ENCODE measurements around the gene SLC7A1.

The SLC7A1 gene

DNA sequence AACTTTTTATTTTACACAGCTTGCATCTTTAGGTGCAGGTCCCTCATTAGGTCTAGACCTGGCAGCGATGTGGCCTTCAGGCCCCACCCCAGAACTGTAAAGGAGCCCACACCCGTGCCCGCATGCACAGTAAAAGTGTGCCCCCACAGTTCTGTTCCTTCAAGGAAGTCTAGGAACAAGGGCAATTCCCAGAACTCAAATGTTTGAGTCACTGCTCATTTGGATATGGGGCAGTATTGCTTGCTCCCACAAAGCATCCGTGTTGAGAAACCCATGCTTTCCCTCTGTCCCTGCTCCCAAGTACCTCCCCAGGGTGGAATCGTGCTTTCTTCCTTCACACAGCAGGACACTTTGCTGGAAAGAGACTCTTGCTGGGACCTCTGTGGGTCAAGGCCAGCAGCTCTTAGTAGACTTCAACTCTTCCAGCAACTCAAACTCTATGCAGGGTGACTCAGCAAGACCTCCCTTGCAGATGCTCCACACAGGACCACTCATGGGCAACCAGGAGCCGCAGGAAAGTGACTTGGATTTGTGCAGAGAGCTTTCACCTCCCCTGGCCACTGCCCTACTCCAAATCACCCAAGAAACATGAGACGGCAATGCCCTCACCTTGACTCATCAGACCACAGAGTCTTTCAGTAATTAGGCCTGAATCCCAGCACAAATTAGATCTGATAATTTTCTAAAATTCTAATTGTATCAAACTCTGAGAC lies 12.3 kb downstream of the SLC7A1 start:
- Histone ChIP-seq H3K27me3 (ENCODE audit: insufficient read depth, low read length) (no peaks in the 10 kb centered on the region), H3K4me3 (ENCODE audit: low read depth, low read length) (no peak overlapping the region), H3K36me3 (ENCODE audit: insufficient read depth, low read length) (peaks cover 3% of the 10 kb centered on the region; the same call in 1 of the 2 replicates), H3K4me1 (ENCODE audit: control insufficient read depth, insufficient read depth, low read length, unreplicated experiment) (peaks cover 37% of the 10 kb centered on the region), H2AFZ (ENCODE audit: low read length, unreplicated experiment) (no peak overlapping the region), H3K27ac (ENCODE audit: low read depth, low read length) (peak overlapping the region; percentile 58), H3K79me2 (ENCODE audit: control insufficient read depth, insufficient read depth, low read length, unreplicated experiment) (peaks cover 98% of the 10 kb centered on the region)

GRCh38 chr13:29582171-29582570 lies 13.3 kb downstream of the SLC7A1 start:
- Histone ChIP-seq H3K4me1 (ENCODE audit: control insufficient read depth, insufficient read depth, low read length, unreplicated experiment) (peaks cover 29% of the 10 kb centered on the region), H3K27me3 (ENCODE audit: insufficient read depth, low read length) (no peaks in the 10 kb centered on the region), H3K79me2 (ENCODE audit: control insufficient read depth, insufficient read depth, low read length, unreplicated experiment) (peaks cover 98% of the 10 kb centered on the region), H2AFZ (ENCODE audit: low read length, unreplicated experiment) (no peak overlapping the region), H3K36me3 (ENCODE audit: insufficient read depth, low read length) (no peaks in the 10 kb centered on the region), H3K27ac (ENCODE audit: low read depth, low read length) (no peak overlapping the region), H3K4me3 (ENCODE audit: low read depth, low read length) (no peak overlapping the region)

DNA sequence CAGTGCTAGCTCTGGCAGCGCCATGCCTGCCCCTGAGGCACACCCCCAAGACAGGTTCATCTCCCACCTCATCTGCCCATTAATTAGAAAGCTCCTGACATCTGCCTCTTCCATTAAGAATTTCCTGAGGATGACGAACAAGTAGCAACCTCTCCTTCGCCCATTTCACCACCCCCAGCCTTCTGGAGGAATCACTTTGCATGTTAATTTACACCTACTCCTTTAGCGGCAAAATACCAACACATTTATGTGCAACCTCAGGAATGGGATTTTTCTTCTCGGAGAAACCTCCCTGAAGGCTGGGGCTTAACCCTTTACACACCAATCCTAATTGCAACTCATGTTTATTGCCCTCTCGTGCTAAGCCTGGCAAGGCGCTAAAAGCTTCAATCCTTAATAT lies 13.8 kb downstream of the SLC7A1 start:
- no peaks in the 10 kb centered on the region for H3K27me3 ChIP-seq (ENCODE audit: insufficient read depth, low read length)
- peaks cover 98% of the 10 kb centered on the region for H3K79me2 ChIP-seq (ENCODE audit: control insufficient read depth, insufficient read depth, low read length, unreplicated experiment)
- no peaks in the 10 kb centered on the region for H3K36me3 ChIP-seq (ENCODE audit: insufficient read depth, low read length)
- no peak overlapping the region for H2AFZ ChIP-seq (ENCODE audit: low read length, unreplicated experiment)
- H3K4me3 ChIP-seq (ENCODE audit: low read depth, low read length), result no peak overlapping the region
- H3K27ac ChIP-seq (ENCODE audit: low read depth, low read length), result no peak overlapping the region
- H3K4me1 ChIP-seq (ENCODE audit: control insufficient read depth, insufficient read depth, low read length, unreplicated experiment), result peaks cover 31% of the 10 kb centered on the region

- no peaks in the 10 kb centered on the region for H3K36me3 ChIP-seq (ENCODE audit: insufficient read depth, low read length)
- H2AFZ ChIP-seq (ENCODE audit: low read length, unreplicated experiment), result no peak overlapping the region
- H3K79me2 ChIP-seq (ENCODE audit: control insufficient read depth, insufficient read depth, low read length, unreplicated experiment), result peaks cover 96% of the 10 kb centered on the region
- no peak overlapping the region for H3K27ac ChIP-seq (ENCODE audit: low read depth, low read length)
- H3K27me3 ChIP-seq (ENCODE audit: insufficient read depth, low read length), result no peaks in the 10 kb centered on the region
- no peak overlapping the region for H3K4me3 ChIP-seq (ENCODE audit: low read depth, low read length)
- peaks cover 30% of the 10 kb centered on the region for H3K4me1 ChIP-seq (ENCODE audit: control insufficient read depth, insufficient read depth, low read length, unreplicated experiment)
Observed at GRCh38 chr13:29579094-29579493, 16.4 kb downstream of the SLC7A1 start.

DNA sequence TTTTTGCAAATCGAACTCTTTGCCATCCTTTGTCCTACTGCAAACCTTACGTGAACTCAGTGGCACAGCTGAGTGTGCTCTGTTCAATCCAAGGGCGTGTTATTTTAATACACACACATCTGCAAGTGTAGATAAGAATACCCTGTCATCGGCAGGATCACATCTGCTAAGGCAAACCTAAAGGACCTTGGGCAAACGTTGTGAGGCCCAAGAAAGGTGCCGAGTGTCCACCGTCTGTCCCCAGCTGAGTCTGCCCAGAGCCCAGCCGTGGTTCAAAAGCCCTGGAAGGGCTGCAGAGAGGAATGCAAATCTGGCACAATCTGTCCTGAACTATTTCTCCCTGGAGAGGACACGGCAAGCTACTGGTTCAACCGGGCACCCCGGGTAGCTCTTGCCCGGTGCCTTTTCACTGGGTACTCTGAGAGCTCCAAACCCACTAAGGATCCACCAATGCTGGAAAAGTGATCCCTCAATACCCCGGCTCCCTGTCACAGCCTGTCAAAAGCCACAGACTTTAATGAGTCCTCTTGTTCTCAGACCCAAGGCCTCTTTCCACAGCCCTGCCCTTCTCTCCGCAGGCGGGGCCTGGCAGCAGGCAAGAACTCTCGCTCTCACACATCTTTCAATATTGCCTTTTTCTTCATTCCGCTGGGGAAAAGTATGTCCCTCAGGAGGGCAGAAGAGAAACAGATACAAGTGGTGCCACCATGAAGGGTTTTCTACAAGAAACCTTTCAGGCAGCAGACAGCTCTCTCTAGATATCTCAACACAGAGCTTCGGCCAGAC lies 17.0 kb downstream of the SLC7A1 start:
- Histone ChIP-seq H3K36me3 (ENCODE audit: insufficient read depth, low read length) (no peaks in the 10 kb centered on the region), H3K79me2 (ENCODE audit: control insufficient read depth, insufficient read depth, low read length, unreplicated experiment) (peaks cover 96% of the 10 kb centered on the region), H2AFZ (ENCODE audit: low read length, unreplicated experiment) (no peak overlapping the region), H3K27ac (ENCODE audit: low read depth, low read length) (no peak overlapping the region), H3K4me1 (ENCODE audit: control insufficient read depth, insufficient read depth, low read length, unreplicated experiment) (peaks cover 30% of the 10 kb centered on the region), H3K27me3 (ENCODE audit: insufficient read depth, low read length) (no peaks in the 10 kb centered on the region), H3K4me3 (ENCODE audit: low read depth, low read length) (no peak overlapping the region)

DNA sequence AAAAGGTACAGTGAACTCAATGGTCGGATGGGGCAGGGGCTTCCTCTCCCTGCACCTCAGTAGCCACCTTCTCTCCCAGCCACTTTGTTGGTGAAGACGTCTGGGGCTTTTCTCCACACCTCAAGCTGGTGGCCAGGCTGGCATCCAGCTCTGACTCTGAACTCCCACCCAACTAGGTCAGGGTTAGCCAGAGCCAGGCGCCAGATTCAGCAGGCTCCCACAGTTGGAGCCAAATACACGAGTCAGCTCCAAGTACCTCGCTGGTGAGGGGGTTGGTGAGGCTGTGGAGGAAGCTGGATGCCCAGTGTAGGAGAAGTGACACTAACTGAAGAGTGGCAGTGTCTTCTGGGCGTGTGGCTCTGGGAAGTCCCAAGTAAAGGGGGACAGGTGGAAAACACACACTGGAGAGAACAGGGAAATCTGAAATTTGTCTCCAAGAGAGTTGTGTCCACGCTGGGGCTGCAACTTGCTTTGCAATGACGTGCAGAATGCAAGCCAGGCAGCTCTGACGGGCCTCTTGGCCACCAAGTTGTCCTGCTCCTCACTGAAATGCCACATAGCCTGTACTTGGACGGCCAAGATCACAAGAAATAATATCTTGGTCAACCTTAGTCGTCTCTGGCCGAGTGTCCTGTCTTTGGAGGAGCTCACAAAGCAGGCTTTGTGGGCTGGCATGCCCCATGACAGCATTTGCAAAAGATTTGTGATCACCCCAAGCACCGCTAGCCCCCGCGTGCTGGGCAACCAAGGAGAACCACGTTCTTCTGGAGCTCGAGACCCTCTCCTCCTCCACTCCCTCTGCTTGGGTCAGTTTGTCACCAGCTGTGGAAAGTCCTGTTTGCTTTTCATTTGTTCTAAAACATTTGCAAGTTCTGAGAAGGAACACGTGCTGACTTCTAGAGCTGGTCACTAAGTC lies 18.1 kb downstream of the SLC7A1 start:
- no peak overlapping the region for H3K27ac ChIP-seq (ENCODE audit: low read depth, low read length)
- no peaks in the 10 kb centered on the region for H3K36me3 ChIP-seq (ENCODE audit: insufficient read depth, low read length)
- H3K4me3 ChIP-seq (ENCODE audit: low read depth, low read length), result no peak overlapping the region
- peaks cover 27% of the 10 kb centered on the region for H3K4me1 ChIP-seq (ENCODE audit: control insufficient read depth, insufficient read depth, low read length, unreplicated experiment)
- peaks cover 96% of the 10 kb centered on the region for H3K79me2 ChIP-seq (ENCODE audit: control insufficient read depth, insufficient read depth, low read length, unreplicated experiment)
- no peaks in the 10 kb centered on the region for H3K27me3 ChIP-seq (ENCODE audit: insufficient read depth, low read length)
- H2AFZ ChIP-seq (ENCODE audit: low read length, unreplicated experiment), result no peak overlapping the region

- Histone ChIP-seq H3K27ac (ENCODE audit: low read depth, low read length) (no peak overlapping the region), H2AFZ (ENCODE audit: low read length, unreplicated experiment) (no peak overlapping the region), H3K36me3 (ENCODE audit: insufficient read depth, low read length) (no peaks in the 10 kb centered on the region), H3K79me2 (ENCODE audit: control insufficient read depth, insufficient read depth, low read length, unreplicated experiment) (peaks cover 96% of the 10 kb centered on the region), H3K4me3 (ENCODE audit: low read depth, low read length) (no peak overlapping the region), H3K4me1 (ENCODE audit: control insufficient read depth, insufficient read depth, low read length, unreplicated experiment) (peaks cover 19% of the 10 kb centered on the region), H3K27me3 (ENCODE audit: insufficient read depth, low read length) (no peaks in the 10 kb centered on the region)
Observed at GRCh38 chr13:29576581-29576980, 18.9 kb downstream of the SLC7A1 start.

DNA sequence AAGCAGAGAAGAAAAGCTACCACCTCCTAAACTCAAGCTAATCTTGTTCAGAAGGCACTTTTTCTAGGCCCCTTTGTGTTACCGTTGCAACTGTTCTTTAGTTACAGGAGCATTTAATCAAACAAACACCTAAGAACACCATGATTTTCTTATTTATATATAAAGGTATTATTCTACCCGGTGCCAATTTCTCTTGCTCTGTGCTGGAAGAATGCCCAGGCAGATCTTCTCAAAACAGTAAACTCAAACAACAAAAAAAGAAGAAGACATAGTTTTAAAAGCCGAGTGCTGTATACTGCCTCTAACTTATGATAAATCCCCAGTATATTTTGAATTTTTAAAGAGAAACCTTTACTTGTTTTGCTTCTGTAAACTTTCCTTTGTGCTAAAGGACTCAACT lies 20.4 kb downstream of the SLC7A1 start:
- H3K36me3 ChIP-seq (ENCODE audit: insufficient read depth, low read length), result no peaks in the 10 kb centered on the region
- H3K27me3 ChIP-seq (ENCODE audit: insufficient read depth, low read length), result no peaks in the 10 kb centered on the region

GRCh38 chr13:29573190-29573589 lies 22.3 kb downstream of the SLC7A1 start:
- H3K27me3 ChIP-seq (ENCODE audit: insufficient read depth, low read length), result no peaks in the 10 kb centered on the region
- 0 out of 2 replicates have a peak overlapping the region, but pooled peaks have one; percentile 3 for H3K4me3 ChIP-seq (ENCODE audit: low read depth, low read length)
- H3K79me2 ChIP-seq (ENCODE audit: control insufficient read depth, insufficient read depth, low read length, unreplicated experiment), result peaks cover 96% of the 10 kb centered on the region
- no peak overlapping the region for H3K27ac ChIP-seq (ENCODE audit: low read depth, low read length)
- H3K4me1 ChIP-seq (ENCODE audit: control insufficient read depth, insufficient read depth, low read length, unreplicated experiment), result peaks cover 19% of the 10 kb centered on the region
- no peak overlapping the region for H2AFZ ChIP-seq (ENCODE audit: low read length, unreplicated experiment)
- H3K36me3 ChIP-seq (ENCODE audit: insufficient read depth, low read length), result no peaks in the 10 kb centered on the region

More for the DNA sequence above, 20.4 kb downstream of the SLC7A1 start:
- Histone ChIP-seq H3K79me2 (ENCODE audit: control insufficient read depth, insufficient read depth, low read length, unreplicated experiment) (peaks cover 94% of the 10 kb centered on the region), H3K4me1 (ENCODE audit: control insufficient read depth, insufficient read depth, low read length, unreplicated experiment) (peaks cover 19% of the 10 kb centered on the region), H3K27ac (ENCODE audit: low read depth, low read length) (no peak overlapping the region), H3K4me3 (ENCODE audit: low read depth, low read length) (no peak overlapping the region), H2AFZ (ENCODE audit: low read length, unreplicated experiment) (no peak overlapping the region)

DNA sequence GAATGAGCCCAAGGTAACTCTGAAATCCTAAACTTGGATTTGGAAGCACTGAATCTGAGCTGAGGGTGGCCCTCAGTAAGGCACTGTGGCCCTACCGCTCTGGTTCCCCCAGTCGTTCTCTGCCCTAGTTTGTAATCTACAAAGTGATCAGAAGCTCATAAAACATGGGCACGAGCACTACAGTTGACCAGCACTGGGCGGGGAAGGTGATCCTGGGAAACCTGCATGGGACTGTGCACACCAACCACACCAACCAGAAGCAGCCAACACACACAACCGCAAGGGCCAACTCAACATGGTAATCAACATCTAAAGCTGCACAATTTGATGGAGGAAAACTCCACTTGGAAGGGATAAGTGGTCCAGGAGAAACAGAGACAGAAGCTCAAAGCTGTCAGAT lies 22.9 kb downstream of the SLC7A1 start:
- peaks cover 96% of the 10 kb centered on the region for H3K79me2 ChIP-seq (ENCODE audit: control insufficient read depth, insufficient read depth, low read length, unreplicated experiment)
- no peaks in the 10 kb centered on the region for H3K36me3 ChIP-seq (ENCODE audit: insufficient read depth, low read length)
- peaks cover 19% of the 10 kb centered on the region for H3K4me1 ChIP-seq (ENCODE audit: control insufficient read depth, insufficient read depth, low read length, unreplicated experiment)
- no peaks in the 10 kb centered on the region for H3K27me3 ChIP-seq (ENCODE audit: insufficient read depth, low read length)
- no peak overlapping the region for H3K27ac ChIP-seq (ENCODE audit: low read depth, low read length)
- no peak overlapping the region for H3K4me3 ChIP-seq (ENCODE audit: low read depth, low read length)
- no peak overlapping the region for H2AFZ ChIP-seq (ENCODE audit: low read length, unreplicated experiment)
